ENCODE data around the gene SERTAD4.

Gene SERTAD4

DNA sequence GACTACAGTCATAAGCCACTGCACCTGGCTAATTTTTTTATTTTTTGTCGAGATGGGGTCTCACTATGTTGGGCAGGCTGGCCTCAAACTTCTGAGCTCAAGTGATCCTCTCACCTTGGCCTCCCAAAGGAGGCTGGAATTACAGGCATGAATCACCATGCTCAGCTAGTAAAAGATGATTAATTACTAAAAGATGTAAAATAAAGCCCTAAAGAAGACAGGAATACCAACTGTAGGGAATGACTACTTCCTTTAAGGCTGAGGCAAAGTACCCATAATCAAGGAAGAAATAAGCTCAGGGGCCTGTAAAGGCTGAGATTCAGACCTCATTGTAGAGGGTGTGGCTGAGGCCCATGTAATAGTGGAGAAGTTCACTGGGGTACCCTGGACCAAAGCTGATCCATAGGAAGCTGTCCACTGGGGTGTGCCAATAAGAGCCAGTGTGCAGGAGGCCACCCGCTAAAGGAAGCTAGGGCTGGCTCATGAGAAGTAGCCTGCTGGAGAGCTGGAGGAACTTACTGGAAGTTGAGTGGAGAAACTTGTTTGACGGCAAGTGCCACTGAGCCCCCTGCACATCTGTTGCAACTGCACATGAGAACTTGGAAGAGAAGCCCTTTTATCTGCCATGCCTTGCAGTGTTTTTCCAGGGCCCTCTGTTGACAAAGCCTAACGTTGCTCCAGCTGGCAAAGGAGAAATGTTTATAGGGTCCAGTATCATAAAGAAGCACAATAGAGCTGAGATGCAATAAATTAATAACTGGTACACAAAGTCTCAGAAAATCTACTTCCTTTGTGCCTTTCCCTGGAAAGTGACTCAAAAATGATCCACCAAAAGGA is 17.8 kb upstream of the SERTAD4 start:
- Histone ChIP-seq H3K27me3 (ENCODE audit: control insufficient read depth, insufficient read depth, low read length) (no peaks in the 10 kb centered on the region), H3K9ac (ENCODE audit: low read length) (no peak overlapping the region), H3K9me3 (ENCODE audit: control insufficient read depth, low read depth, low read length) (no peaks in the 10 kb centered on the region), H3K27ac (ENCODE audit: low read length) (no peak overlapping the region), H3K4me3 (ENCODE audit: low read length) (no peak overlapping the region), H3K36me3 (ENCODE audit: control insufficient read depth, low read depth, low read length) (no peaks in the 10 kb centered on the region), H3K4me1 (ENCODE audit: control insufficient read depth, low read depth, low read length) (no peaks in the 10 kb centered on the region)

DNA sequence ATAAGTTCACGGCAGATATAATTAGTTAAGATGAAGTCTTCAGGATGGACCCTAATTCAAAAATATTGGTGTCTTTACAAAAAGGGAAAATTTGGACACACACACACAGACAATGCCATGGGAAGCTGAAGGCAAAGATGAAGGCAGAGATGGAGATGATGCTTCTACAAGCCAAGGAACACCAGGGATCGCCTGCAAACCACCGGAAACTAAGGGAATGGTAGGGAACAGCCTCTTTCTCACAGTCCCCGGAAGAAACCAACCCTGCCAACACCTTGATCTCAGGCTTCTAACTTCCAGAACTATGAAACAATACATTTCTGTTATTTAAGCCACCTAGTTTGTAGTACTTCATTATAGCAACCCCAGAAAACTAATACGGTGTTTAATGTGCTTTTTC is 15.1 kb upstream of the SERTAD4 start:
- no peaks in the 10 kb centered on the region for H3K36me3 ChIP-seq (ENCODE audit: control insufficient read depth, low read depth, low read length)
- H3K9me3 ChIP-seq (ENCODE audit: control insufficient read depth, low read depth, low read length): no peaks in the 10 kb centered on the region
- peaks cover 3% of the 10 kb centered on the region for H3K4me1 ChIP-seq (ENCODE audit: control insufficient read depth, low read depth, low read length)
- H3K4me3 ChIP-seq (ENCODE audit: low read length): no peak overlapping the region
- no peak overlapping the region for H3K27ac ChIP-seq (ENCODE audit: low read length)
- H3K27me3 ChIP-seq (ENCODE audit: control insufficient read depth, insufficient read depth, low read length): no peaks in the 10 kb centered on the region
- no peak overlapping the region for H3K9ac ChIP-seq (ENCODE audit: low read length)

DNA sequence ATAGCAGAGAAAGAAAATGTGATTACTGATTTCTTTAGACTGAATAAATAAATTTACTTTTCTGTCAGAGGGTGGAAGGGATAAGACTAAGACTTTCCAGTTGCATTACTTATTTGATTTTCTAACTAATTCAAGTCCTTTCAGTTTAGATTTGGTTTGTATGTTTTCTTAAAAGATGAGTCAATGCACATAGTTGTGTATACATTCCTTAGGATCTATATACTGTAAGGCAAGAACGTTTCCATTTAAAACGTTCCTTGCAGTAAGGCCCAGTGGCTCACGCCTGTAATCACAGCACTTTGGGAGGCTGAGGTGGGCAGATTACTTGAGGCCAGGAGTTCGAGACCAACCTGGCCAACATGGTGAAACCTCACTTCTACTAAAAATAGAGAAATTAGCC is 14.5 kb upstream of the SERTAD4 start:
- Histone ChIP-seq H3K4me3 (ENCODE audit: low read length) (no peak overlapping the region), H3K9me3 (ENCODE audit: control insufficient read depth, low read depth, low read length) (no peaks in the 10 kb centered on the region), H3K36me3 (ENCODE audit: control insufficient read depth, low read depth, low read length) (no peaks in the 10 kb centered on the region), H3K9ac (ENCODE audit: low read length) (no peak overlapping the region), H3K4me1 (ENCODE audit: control insufficient read depth, low read depth, low read length) (peaks cover 6% of the 10 kb centered on the region), H3K27ac (ENCODE audit: low read length) (no peak overlapping the region), H3K27me3 (ENCODE audit: control insufficient read depth, insufficient read depth, low read length) (no peaks in the 10 kb centered on the region)

DNA sequence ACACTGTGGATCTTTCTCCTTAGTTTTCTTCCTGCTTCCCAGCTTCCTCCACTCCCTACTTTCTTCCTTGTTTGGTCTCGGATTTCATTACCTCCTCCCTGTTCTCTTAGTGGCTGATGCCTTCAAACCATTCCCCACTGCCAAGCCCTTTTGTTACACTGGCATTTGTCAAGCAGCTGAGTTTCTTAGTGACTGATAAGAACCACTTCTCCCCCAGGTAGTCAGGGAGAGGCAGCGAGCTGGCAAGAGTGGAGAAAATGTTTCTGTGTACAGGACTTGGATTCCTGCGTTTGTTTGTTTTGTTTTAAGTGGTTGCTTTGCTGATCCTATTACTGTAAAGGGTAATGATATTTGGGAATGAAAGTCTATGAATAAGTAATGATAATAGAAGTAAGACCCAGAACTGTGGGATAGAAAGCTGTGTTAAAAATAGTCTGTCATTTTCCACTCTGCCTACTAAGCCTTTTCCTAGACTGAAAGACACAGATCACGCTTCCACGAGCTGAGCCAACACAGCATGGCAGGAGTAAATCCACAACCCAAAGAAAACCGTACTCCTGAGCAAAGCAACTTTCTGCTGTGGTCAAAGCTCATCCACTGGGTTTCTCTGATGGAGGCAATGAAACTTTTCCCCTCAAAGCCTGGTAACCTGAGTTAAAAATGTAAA is 10.1 kb upstream of the SERTAD4 start:
- peak overlapping the region; percentile 9 for H3K4me3 ChIP-seq (ENCODE audit: low read length)
- H3K4me1 ChIP-seq (ENCODE audit: control insufficient read depth, low read depth, low read length): peaks cover 9% of the 10 kb centered on the region
- H3K36me3 ChIP-seq (ENCODE audit: control insufficient read depth, low read depth, low read length): no peaks in the 10 kb centered on the region
- no peaks in the 10 kb centered on the region for H3K27me3 ChIP-seq (ENCODE audit: control insufficient read depth, insufficient read depth, low read length)
- no peak overlapping the region for H3K27ac ChIP-seq (ENCODE audit: low read length)
- H3K9me3 ChIP-seq (ENCODE audit: control insufficient read depth, low read depth, low read length): no peaks in the 10 kb centered on the region
- H3K9ac ChIP-seq (ENCODE audit: low read length): no peak overlapping the region

DNA sequence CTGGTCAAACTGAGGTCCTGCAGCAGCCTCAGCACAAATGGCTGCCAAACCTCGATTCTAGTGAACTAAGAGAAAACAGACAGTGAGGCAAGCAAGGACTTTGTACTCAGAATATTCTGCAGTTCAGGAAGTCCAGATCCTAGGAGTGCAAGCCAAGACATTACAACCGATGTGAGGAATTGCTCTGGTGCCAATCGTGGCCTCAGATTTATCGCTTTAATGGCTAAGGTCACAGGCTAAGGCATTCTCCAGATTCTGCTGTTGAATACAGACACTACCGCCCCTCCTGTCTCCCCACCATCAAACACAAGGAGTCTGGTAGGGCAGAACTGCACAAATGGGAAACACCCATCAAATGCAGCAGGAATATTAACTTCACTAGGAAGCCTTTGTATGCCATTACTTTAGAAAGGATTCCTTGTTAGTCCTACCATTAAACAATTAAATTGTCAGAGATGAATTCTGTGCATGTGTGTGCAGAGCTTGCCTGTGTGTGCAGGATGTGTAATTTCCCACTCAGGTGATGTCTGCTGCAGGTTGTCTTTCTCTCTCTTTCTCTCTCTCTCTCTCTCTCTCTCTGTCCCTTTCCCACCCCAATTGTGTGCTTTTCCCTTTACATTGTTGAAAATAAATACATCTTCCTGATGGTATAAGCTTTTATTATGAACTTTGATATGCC is 9.2 kb upstream of the SERTAD4 start:
- Histone ChIP-seq H3K4me1 (ENCODE audit: control insufficient read depth, low read depth, low read length) (peaks cover 9% of the 10 kb centered on the region), H3K36me3 (ENCODE audit: control insufficient read depth, low read depth, low read length) (no peaks in the 10 kb centered on the region), H3K4me3 (ENCODE audit: low read length) (no peak overlapping the region), H3K9ac (ENCODE audit: low read length) (no peak overlapping the region), H3K9me3 (ENCODE audit: control insufficient read depth, low read depth, low read length) (no peaks in the 10 kb centered on the region), H3K27ac (ENCODE audit: low read length) (no peak overlapping the region), H3K27me3 (ENCODE audit: control insufficient read depth, insufficient read depth, low read length) (peaks cover under 1% of the 10 kb centered on the region)

DNA sequence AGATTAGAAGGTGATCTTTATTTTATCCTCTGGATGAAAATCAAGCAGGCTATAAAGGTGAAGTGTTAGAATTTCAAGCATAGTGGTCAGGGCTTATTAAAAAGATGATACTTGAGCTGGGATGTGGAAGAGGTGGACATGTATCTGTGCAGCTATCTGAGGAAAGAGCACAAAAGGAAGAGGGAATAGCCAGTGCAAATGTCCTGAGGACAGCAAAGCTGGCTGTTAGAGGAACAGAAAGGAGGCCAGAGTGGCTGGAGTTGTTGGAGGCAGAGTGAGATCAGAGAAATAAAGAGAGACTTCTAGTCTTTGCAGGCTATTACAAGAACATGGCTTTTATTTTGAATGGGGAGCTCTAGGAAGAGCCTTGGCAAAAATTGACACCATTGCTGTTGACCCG is 4.4 kb upstream of the SERTAD4 start:
- Histone ChIP-seq H3K9me3 (ENCODE audit: control insufficient read depth, low read depth, low read length) (no peaks in the 10 kb centered on the region), H3K36me3 (ENCODE audit: control insufficient read depth, low read depth, low read length) (no peaks in the 10 kb centered on the region), H3K27me3 (ENCODE audit: control insufficient read depth, insufficient read depth, low read length) (peaks cover 30% of the 10 kb centered on the region), H3K9ac (ENCODE audit: low read length) (no peak overlapping the region), H3K4me3 (ENCODE audit: low read length) (no peak overlapping the region), H3K27ac (ENCODE audit: low read length) (no peak overlapping the region), H3K4me1 (ENCODE audit: control insufficient read depth, low read depth, low read length) (peaks cover 9% of the 10 kb centered on the region)

DNA sequence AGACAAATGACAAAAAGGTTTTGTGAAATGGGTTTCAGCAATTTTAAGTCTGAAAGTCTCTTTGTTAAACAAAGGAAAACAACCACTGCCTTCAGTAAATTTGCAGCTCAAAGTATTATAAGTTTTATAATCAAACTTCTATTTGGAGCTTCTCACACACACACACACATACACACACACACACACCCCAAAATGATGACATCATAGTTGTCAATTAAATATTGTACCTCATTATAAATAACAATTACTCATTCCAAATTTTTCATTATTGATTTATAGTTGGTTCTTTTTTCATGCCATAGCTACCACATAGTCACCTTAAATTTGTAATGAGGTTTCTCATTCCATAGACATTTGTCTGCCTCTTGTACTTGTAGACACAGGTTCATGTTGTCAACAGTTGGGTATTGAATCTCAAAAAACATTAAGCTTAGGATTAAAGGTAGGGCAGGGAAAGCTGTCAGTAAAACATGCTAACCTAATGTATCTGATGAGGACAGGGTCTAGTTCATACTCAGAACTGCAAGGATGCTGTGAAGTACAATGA is 2.4 kb upstream of the SERTAD4 start:
- no peak overlapping the region for H3K4me3 ChIP-seq (ENCODE audit: low read length)
- no peaks in the 10 kb centered on the region for H3K36me3 ChIP-seq (ENCODE audit: control insufficient read depth, low read depth, low read length)
- no peak overlapping the region for H3K9ac ChIP-seq (ENCODE audit: low read length)
- H3K9me3 ChIP-seq (ENCODE audit: control insufficient read depth, low read depth, low read length): no peaks in the 10 kb centered on the region
- no peak overlapping the region for H3K27ac ChIP-seq (ENCODE audit: low read length)
- H3K4me1 ChIP-seq (ENCODE audit: control insufficient read depth, low read depth, low read length): peaks cover 14% of the 10 kb centered on the region
- peaks cover 50% of the 10 kb centered on the region for H3K27me3 ChIP-seq (ENCODE audit: control insufficient read depth, insufficient read depth, low read length)

DNA sequence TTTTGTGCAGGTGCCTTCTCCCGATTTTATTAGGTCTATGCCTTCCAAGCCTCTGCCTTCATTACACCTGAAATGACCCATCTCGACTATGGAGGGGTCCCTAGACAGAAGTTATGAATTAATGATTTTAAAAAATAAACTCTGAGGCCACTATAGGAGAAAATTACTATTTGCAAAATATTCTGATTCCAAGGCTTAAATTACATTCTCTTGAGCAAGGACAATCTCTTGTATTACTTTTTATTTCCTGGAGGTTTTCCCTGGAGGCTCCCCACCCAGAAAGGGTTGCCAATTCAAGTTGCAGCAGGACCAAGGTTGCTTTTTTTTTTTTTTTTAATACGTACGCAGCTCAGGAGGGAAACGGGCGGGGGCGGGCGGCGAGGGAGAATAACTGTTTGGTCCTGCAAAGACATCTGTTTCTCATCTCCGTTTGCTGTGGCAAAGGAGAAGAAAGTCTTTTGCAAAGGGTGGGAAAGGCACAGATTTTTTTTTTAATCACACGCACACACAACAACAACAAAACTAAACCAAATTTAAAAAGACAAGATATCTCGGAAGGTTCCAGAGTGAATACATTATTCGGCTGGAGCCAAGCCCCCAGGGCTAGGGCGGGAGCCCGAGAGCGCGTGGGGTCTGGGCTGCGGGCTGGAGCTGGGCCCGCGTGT is 618 bp upstream of the SERTAD4 start:
- peaks cover 68% of the 10 kb centered on the region for H3K27me3 ChIP-seq (ENCODE audit: control insufficient read depth, insufficient read depth, low read length)
- no peaks in the 10 kb centered on the region for H3K9me3 ChIP-seq (ENCODE audit: control insufficient read depth, low read depth, low read length)

DNA sequence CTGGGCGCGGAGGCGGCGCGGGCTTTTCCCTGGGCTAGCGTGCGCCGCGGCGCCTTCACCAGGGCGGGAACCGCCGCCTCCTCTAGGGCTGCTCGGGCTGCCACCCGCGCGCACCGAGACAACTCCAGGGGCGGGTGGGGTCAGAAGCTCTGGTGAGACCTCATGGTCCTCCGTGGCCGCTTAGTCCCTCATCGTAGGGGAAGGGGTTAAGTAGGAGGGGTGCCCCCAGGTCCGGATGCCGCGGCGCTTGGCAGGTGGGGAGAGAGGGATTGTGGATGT is 559 bp downstream of the SERTAD4 start:
- Histone ChIP-seq H3K9me3 (ENCODE audit: control insufficient read depth, low read depth, low read length) (no peaks in the 10 kb centered on the region), H3K27ac (ENCODE audit: low read length) (no peak overlapping the region), H3K4me3 (ENCODE audit: low read length) (peak overlapping the region; percentile 67), H3K9ac (ENCODE audit: low read length) (no peak overlapping the region), H3K27me3 (ENCODE audit: control insufficient read depth, insufficient read depth, low read length) (peaks cover 77% of the 10 kb centered on the region), H3K36me3 (ENCODE audit: control insufficient read depth, low read depth, low read length) (no peaks in the 10 kb centered on the region), H3K4me1 (ENCODE audit: control insufficient read depth, low read depth, low read length) (peaks cover 23% of the 10 kb centered on the region)

More for the DNA sequence above, 618 bp upstream of the SERTAD4 start:
- Histone ChIP-seq H3K9ac (ENCODE audit: low read length) (no peak overlapping the region), H3K4me1 (ENCODE audit: control insufficient read depth, low read depth, low read length) (peaks cover 15% of the 10 kb centered on the region), H3K4me3 (ENCODE audit: low read length) (peak overlapping the region; percentile 62), H3K27ac (ENCODE audit: low read length) (no peak overlapping the region), H3K36me3 (ENCODE audit: control insufficient read depth, low read depth, low read length) (no peaks in the 10 kb centered on the region)

DNA sequence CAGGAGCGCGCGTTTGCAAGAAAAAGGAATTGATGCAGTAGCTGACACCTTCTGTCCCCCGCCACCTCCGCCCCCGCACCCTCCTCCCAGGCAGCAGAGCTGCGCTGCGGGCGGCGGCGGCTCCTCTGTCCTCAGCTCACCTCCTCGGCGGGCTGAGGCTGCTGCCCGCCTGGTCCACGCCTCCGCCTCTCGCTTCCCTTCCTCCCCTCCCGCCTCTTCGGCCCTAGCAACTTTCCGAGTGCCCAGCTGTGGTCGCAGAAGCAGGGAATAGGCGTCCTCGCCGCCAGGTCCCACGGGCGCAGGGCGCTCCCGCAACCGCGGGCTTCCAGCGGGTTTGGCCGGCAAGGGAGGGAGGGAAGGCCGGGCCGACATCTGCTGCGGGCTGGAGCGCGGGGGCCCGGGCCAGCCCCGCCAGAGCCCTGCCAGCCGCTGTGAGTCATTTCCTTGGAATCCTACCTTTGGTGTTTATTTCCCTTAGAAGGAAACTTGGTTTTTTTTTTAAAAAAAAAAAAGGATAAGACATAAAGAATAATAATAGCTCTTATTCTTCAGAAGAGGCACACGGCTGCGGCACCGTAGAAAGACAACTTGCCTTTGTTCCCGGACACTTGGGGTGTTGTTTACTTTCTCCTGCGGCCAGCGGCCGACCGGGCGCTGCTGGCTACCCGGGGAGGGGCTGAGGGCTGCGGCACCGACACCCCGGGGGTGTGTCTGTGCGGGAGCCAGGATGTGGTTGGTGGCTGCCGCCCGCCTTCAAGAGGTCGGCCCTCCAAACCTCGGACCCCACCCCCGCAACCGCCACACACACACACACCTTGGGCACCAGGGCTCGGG is 1.1 kb downstream of the SERTAD4 start:
- Histone ChIP-seq H3K27me3 (ENCODE audit: control insufficient read depth, insufficient read depth, low read length) (peaks cover 73% of the 10 kb centered on the region), H3K4me1 (ENCODE audit: control insufficient read depth, low read depth, low read length) (peaks cover 23% of the 10 kb centered on the region), H3K36me3 (ENCODE audit: control insufficient read depth, low read depth, low read length) (no peaks in the 10 kb centered on the region), H3K9me3 (ENCODE audit: control insufficient read depth, low read depth, low read length) (no peaks in the 10 kb centered on the region), H3K4me3 (ENCODE audit: low read length) (peak overlapping the region; percentile 67), H3K27ac (ENCODE audit: low read length) (no peak overlapping the region), H3K9ac (ENCODE audit: low read length) (no peak overlapping the region)

Measured in iPS-18a (cell line).